ENCODE data around the gene SGCD.
A peak's percentile ranks its signal among the peaks of the same experiment; 100 is the strongest.

SGCD gene

GRCh38 chr5:156359476-156359875 is 32.5 kb downstream of the SGCD start:
- TF ChIP-seq, protein P1, sequence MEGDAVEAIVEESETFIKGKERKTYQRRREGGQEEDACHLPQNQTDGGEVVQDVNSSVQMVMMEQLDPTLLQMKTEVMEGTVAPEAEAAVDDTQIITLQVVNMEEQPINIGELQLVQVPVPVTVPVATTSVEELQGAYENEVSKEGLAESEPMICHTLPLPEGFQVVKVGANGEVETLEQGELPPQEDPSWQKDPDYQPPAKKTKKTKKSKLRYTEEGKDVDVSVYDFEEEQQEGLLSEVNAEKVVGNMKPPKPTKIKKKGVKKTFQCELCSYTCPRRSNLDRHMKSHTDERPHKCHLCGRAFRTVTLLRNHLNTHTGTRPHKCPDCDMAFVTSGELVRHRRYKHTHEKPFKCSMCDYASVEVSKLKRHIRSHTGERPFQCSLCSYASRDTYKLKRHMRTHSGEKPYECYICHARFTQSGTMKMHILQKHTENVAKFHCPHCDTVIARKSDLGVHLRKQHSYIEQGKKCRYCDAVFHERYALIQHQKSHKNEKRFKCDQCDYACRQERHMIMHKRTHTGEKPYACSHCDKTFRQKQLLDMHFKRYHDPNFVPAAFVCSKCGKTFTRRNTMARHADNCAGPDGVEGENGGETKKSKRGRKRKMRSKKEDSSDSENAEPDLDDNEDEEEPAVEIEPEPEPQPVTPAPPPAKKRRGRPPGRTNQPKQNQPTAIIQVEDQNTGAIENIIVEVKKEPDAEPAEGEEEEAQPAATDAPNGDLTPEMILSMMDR (IDR thresholded peaks at IDR 0.05; ENCODE audit: low read depth, low read length): no peak

DNA sequence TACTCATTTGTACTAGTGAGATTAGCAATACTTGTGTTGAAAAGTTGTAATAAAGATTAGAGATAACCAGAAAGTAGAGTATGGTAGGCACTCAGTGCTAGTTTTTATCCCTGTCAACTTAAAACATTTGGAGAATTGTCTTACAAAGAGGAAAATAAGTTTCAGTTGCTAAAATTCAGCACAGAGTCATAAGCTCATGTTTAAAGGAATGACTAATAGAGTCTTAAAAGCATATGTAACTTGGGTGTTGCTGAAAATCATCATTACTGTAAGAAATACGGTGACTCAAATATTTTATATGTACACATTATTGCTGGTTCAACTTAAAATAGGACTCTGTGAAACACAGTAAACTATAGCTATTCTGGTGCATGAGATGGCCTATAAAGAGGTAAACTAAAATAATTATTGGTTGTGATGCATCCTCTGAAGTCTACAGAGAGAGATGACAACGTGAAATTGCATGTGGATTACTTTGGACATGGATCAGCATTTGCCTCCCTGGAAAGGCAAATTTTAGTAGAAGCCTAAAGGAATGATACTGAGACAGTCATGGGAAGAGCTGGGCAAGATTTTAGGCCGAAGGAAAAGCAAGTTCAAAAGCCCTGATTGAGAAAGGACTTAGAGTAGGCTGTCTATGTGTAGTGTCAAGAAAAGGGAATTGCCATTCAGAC is 34.6 kb downstream of the SGCD start:
- H3K9me3 ChIP-seq (ENCODE audit: severe bottlenecking): no peaks in the 10 kb centered on the region
- H3K27me3 ChIP-seq (ENCODE audit: insufficient read depth, low read depth, severe bottlenecking): no peaks in the 10 kb centered on the region
- DNase-seq: no peak
- H3K36me3 ChIP-seq: peaks cover 8% of the 10 kb centered on the region
- TF ChIP-seq, protein P1 (IDR thresholded peaks at IDR 0.05; ENCODE audit: low read depth, low read length): no peak
- no peak overlapping the region for H3K27ac ChIP-seq
- H3K4me3 ChIP-seq (ENCODE audit: low read depth, low read length): no peak overlapping the region

More at GRCh38 chr5:156359476-156359875, 32.5 kb downstream of the SGCD start:
- no peaks in the 10 kb centered on the region for H3K27me3 ChIP-seq (ENCODE audit: insufficient read depth, low read depth, severe bottlenecking)
- DNase-seq: peak; percentile 28
- no peak overlapping the region for H3K27ac ChIP-seq
- no peaks in the 10 kb centered on the region for H3K9me3 ChIP-seq (ENCODE audit: severe bottlenecking)
- peaks cover 2% of the 10 kb centered on the region for H3K36me3 ChIP-seq
- no peak overlapping the region for H3K4me3 ChIP-seq (ENCODE audit: low read depth, low read length)

DNA sequence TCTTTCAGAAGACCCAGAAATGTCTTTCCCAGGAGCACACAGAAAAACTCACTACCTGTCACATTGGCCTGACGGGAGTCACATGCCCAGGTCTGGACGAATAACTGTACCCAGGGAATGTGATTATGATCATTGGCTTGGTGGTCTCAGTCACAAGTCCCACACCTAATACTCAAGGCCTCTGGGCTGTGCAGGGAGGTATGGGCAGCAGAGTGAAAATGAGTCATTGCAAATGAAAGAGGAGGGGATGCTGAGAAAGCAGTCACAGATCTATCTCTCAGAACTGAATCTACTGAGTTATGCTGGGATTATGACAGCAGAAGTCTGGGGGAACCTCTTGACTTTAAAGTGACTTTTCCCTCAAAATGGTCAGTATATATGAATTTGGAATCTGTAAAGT is 36.9 kb downstream of the SGCD start:
- Histone ChIP-seq H3K36me3 (peaks cover 8% of the 10 kb centered on the region), H3K27me3 (ENCODE audit: insufficient read depth, low read depth, severe bottlenecking) (no peaks in the 10 kb centered on the region), H3K9me3 (ENCODE audit: severe bottlenecking) (no peaks in the 10 kb centered on the region), H3K4me3 (ENCODE audit: low read depth, low read length) (no peak overlapping the region), H3K27ac (no peak overlapping the region)
- TF ChIP-seq, protein P1 (IDR thresholded peaks at IDR 0.05; ENCODE audit: low read depth, low read length): no peak
- no peak for DNase-seq

DNA sequence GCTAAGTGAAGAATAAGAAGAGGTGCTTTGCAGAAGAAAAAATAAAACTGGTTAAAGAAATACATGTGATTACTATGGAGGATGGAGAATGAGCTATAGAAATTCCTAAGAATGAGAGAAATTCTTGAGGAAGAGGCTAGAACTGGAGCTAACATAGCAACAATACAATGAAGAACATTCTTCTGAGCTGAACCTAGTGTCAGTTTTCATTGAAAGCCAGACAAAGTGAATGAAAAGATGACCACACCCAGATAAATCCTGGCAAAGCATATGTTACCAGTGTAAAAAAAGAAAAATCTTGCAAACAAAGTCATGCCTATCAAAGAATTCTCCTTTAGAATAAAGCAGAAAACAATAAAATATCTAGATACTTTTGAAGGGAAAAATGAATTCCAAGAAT is 39.6 kb downstream of the SGCD start:
- no peak for DNase-seq
- Histone ChIP-seq H3K9me3 (ENCODE audit: severe bottlenecking) (no peaks in the 10 kb centered on the region), H3K27me3 (ENCODE audit: insufficient read depth, low read depth, severe bottlenecking) (no peaks in the 10 kb centered on the region), H3K4me3 (ENCODE audit: low read depth, low read length) (no peak overlapping the region), H3K36me3 (peaks cover 8% of the 10 kb centered on the region), H3K27ac (no peak overlapping the region)
- TF ChIP-seq, protein P1 (IDR thresholded peaks at IDR 0.05; ENCODE audit: low read depth, low read length): no peak

- no peaks in the 10 kb centered on the region for H3K9me3 ChIP-seq (ENCODE audit: severe bottlenecking)
- no peak for DNase-seq
- no peak overlapping the region for H3K27ac ChIP-seq
- H3K4me3 ChIP-seq (ENCODE audit: low read depth, low read length): no peak overlapping the region
- peaks cover 8% of the 10 kb centered on the region for H3K36me3 ChIP-seq
- no peaks in the 10 kb centered on the region for H3K27me3 ChIP-seq (ENCODE audit: insufficient read depth, low read depth, severe bottlenecking)
- TF ChIP-seq, protein P1 (IDR thresholded peaks at IDR 0.05; ENCODE audit: low read depth, low read length): no peak
These were observed 40.6 kb downstream of the SGCD start for GRCh38 chr5:156367597-156367996.

Measured in WERI-Rb-1 (cell line).